Sigmoid colon (tissue), 7 donors: ENCODE data around the gene SPTBN4. TPM values are rescaled to one million over a fixed set of nuclear protein-coding genes. Genes with fewer than 3 reads are reported as not detected.
"Not testable (repeated sequence)": the region's sequence is repeated elsewhere in the genome, so short reads cannot be mapped to it uniquely, and the experiment has no call there.

Experiments used
- DNase-seq: peaks from one replicate; pipeline ENCODE4 v3.0.0-alpha.2; 2019
- H3K27ac ChIP-seq, 4 donors: fragments of 200-600 bp; sonication (generic); one replicate each; pipeline ENCODE4 v1.5.1; 2016 to 2019; ENCODE audit warnings: mild to moderate bottlenecking in 1 of 4
- H3K27me3 ChIP-seq, 3 donors: fragments of 200-600 bp; sonication (generic); one replicate each; pipeline ENCODE4 v1.5.1; 2019; ENCODE audit warnings: mild to moderate bottlenecking in 1 of 3
- H3K36me3 ChIP-seq, 4 donors: fragments of 200-600 bp; sonication (generic); one replicate each; pipeline ENCODE4 v1.5.1; 2016 to 2019
- H3K4me1 ChIP-seq, 4 donors: fragments of 200-600 bp; sonication (generic); one replicate each; pipeline ENCODE4 v1.5.1; 2017 to 2019
- H3K4me3 ChIP-seq, 4 donors: fragments of 200-600 bp; sonication (generic); one replicate each; pipeline ENCODE4 v1.5.1; 2017 to 2019; ENCODE audit warnings: mild to moderate bottlenecking in 2 of 4, moderate library complexity in 1 of 4
- H3K9me3 ChIP-seq, 4 donors: fragments of 200-600 bp in 3 of 4; sonication (generic) in 3 of 4; one replicate each; pipeline versions ENCODE4 v1.5.1 to v1.6.1; 2013 to 2019
- CTCF ChIP-seq, 4 experiments: fragments of 450-650 bp in 3 of 4; fragments of 200-600 bp in 1 of 4; IDR thresholded peaks; one replicate each; pipeline ENCODE4 v1.5.1; 2016 to 2019; ENCODE audit warnings: antibody characterized with exemption in 4 of 4, mild to moderate bottlenecking in 3 of 4, moderate library complexity in 2 of 4
- EP300 ChIP-seq, 4 donors: sonication (generic); formaldehyde crosslinking; IDR thresholded peaks; one replicate each; pipeline ENCODE4 v1.6.1; 2017; ENCODE audit warnings: antibody characterized with exemption in 4 of 4
- POLR2A ChIP-seq, 2 donors: fragments of 450-650 bp; IDR thresholded peaks; one replicate each; pipeline ENCODE4 v1.6.1; 2016; ENCODE audit warnings: antibody characterized with exemption in 2 of 2, mild to moderate bottlenecking in 2 of 2, moderate library complexity in 2 of 2
- POLR2AphosphoS5 ChIP-seq, 4 donors: sonication (generic); formaldehyde crosslinking; IDR thresholded peaks; one replicate each; pipeline ENCODE4 v1.6.1; 2017; ENCODE audit warnings: antibody characterized with exemption in 4 of 4
- WGBS, 2 donors: extraction: QIAGEN DNeasy Blood & Tissue Kit; methylation state at CpG; one replicate each; pipeline ENCODE4 v1.1.7; 2013; 5-methylcytosine and 5-hydroxymethylcytosine counted together
- intact Hi-C: fragments of 100-400 bp; cut with DNase I; formaldehyde crosslinking; loops from one replicate; pipeline ENCODE4 v1.15.1; 2023
- polyA plus RNA-seq, 3 donors: library from polyadenylated mRNA; stranded (reverse); fragments of 200-250 nt; gene quantifications; one replicate each; pipeline ENCODE4 v1.2.3, GENCODE V29; 2013
- total RNA-seq, 4 donors: library from RNA; depleted of rRNA; stranded (reverse); fragments of >200 nt; gene quantifications; one replicate each; pipeline ENCODE4 v1.1.0, GENCODE V29; 2016
- donor health status: healthy with polysubstance abuse.
- donor health status: Bipolar disorder and iron deficiency.
- donor health status: healthy.

SPTBN4 gene
- total and polyA plus RNA-seq, 7 donors = 0.23 to 5.0 (median 1.8) TPM; not detected in 1

- no peak for DNase-seq
- Histone ChIP-seq H3K9me3 (no peaks in the 10 kb centered on the region), H3K36me3 (no peaks in the 10 kb centered on the region), H3K27me3 (peaks cover 10 to 29% (median 25%) of the 10 kb centered on the region in 3 donors), H3K4me1 (no peaks in the 10 kb centered on the region), H3K27ac (no peak overlapping the region), H3K4me3 (no peak overlapping the region)
- TF ChIP-seq CTCF (IDR thresholded peaks at IDR 0.05) = no peak
- no peak for TF ChIP-seq POLR2A (IDR thresholded peaks at IDR 0.05)
- TF ChIP-seq EP300 (IDR thresholded peaks at IDR 0.05) = no peak
- WGBS, 2 donors = 74 to 87% methylated on average over 24 of the region's 24 CpGs
- intact Hi-C loops = no loop called here
Measured at GRCh38 chr19:40556953-40557530, 90.2 kb downstream of the SPTBN4 start.

DNA sequence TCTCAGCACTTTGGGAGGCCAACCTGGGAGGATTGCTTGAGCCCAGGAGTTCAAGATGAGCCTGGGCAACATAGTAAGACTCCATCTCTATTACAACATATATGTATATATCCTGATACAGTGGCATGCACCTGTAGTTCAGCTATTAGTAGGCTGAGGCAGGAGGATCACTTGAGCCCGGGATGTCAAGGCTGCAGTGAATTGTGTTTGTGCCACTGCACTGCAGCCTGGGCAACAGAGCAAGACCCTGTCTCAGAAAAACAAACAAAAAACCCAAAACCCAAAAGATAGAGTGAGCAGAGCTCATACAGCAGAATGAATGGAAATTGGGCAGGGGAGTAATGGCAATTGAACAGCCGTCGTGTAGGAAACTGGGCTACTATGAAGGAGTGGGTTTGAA is 92.6 kb downstream of the SPTBN4 start:
- H3K27me3 ChIP-seq = peaks cover 5 to 9% (median 7%) of the 10 kb centered on the region in 3 donors
- H3K4me1 ChIP-seq = no peaks in the 10 kb centered on the region
- no peaks in the 10 kb centered on the region for H3K9me3 ChIP-seq
- H3K4me3 ChIP-seq = no peak overlapping the region
- 70 to 81% methylated on average over 3 of the region's 3 CpGs for WGBS, 2 donors
- TF ChIP-seq EP300 (IDR thresholded peaks at IDR 0.05) (no peak), POLR2AphosphoS5 (IDR thresholded peaks at IDR 0.05) (no peak), CTCF (IDR thresholded peaks at IDR 0.05) (no peak), POLR2A (IDR thresholded peaks at IDR 0.05) (no peak)
- no peak overlapping the region for H3K27ac ChIP-seq
- H3K36me3 ChIP-seq = no peaks in the 10 kb centered on the region
- DNase-seq = no peak
- intact Hi-C loops = no loop called here

DNA sequence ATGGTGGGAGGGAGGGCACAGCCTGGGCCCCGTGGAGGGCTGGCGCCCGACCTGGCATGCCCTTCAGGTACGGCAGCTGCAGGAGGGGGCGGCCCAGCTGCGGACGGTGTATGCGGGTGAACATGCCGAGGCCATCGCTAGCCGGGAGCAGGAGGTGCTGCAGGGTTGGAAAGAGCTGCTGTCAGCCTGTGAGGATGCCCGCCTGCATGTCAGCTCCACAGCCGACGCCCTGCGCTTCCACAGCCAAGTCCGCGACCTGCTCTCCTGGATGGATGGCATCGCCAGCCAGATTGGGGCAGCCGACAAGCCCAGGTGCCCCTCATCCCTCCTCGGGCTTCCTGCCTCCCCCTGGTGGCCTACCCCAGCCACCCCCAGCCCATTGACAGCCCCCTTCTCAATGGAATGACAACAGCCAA is 93.3 kb downstream of the SPTBN4 start:
- no peak for DNase-seq
- H3K9me3 ChIP-seq = no peaks in the 10 kb centered on the region
- no peak overlapping the region for H3K4me3 ChIP-seq
- TF ChIP-seq CTCF (IDR thresholded peaks at IDR 0.05) (no peak), POLR2AphosphoS5 (IDR thresholded peaks at IDR 0.05) (no peak), EP300 (IDR thresholded peaks at IDR 0.05) (no peak)
- WGBS, 2 donors = 44 to 63% methylated on average over 20 of the region's 20 CpGs
- H3K36me3 ChIP-seq = no peaks in the 10 kb centered on the region
- intact Hi-C loops = no loop called here
- no peak overlapping the region for H3K27ac ChIP-seq
- H3K4me1 ChIP-seq = no peaks in the 10 kb centered on the region
- peaks cover 0 to 8% (median 2%) of the 10 kb centered on the region in 3 donors for H3K27me3 ChIP-seq

DNA sequence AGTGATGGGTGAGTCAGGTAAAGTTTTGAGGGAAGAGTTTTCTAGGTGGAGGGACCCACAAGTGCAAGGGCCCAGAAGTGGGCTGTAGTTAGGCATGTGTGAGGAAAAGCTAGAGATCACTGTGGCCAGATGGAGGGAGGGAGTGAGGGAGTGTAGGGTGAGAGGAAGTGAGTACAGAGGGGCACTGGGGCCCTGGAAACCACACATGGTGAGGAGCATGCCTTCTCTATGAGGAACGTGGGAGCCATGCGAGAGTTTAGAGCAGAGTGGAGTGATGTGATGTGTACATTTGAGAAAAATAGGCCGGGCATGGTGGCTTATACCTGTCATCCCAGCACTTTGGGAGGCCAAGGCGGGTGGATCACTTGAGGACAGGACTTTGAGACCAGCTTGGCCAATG is 95.1 kb downstream of the SPTBN4 start:
- 63 to 69% methylated on average over 4 of the region's 4 CpGs for WGBS, 2 donors
- H3K36me3 ChIP-seq = no peaks in the 10 kb centered on the region
- intact Hi-C loops = no loop called here
- H3K27ac ChIP-seq = no peak overlapping the region
- no peak overlapping the region for H3K4me3 ChIP-seq
- DNase-seq = no peak
- no peaks in the 10 kb centered on the region for H3K9me3 ChIP-seq
- H3K4me1 ChIP-seq = no peaks in the 10 kb centered on the region
- no peak for TF ChIP-seq EP300 (IDR thresholded peaks at IDR 0.05)
- no peak for TF ChIP-seq POLR2AphosphoS5 (IDR thresholded peaks at IDR 0.05)
- no peak for TF ChIP-seq POLR2A (IDR thresholded peaks at IDR 0.05)
- TF ChIP-seq CTCF (IDR thresholded peaks at IDR 0.05) = no peak
- peaks cover 3 to 22% (median 19%) of the 10 kb centered on the region in 3 donors for H3K27me3 ChIP-seq

DNA sequence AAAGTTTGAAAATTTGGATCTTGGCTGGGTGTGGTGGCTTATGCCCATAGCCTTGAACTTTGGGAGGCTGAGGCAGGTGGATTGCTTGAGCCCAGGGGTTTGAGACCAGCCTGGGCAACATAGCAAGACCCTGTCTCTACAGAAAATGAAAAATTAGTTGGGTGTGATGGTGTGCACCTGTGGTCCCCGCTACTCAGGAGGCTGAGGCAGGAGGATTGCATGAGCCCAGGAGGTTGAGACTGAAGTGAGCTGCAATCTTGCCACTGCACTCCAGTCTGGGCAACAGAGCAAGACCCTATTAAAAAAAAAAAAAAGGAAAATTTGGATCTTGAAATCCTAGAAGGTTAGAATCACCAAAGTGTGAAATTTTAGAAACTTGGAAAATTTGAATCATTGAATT is 97.7 kb downstream of the SPTBN4 start:
- intact Hi-C loops = not testable (repeated sequence)
- peaks cover 14 to 42% (median 32%) of the 10 kb centered on the region in 3 donors for H3K27me3 ChIP-seq
- 89 to 97% methylated on average over 1 of the region's 1 CpG for WGBS, 2 donors

More for the DNA sequence above, 97.7 kb downstream of the SPTBN4 start:
- not testable (repeated sequence) for H3K36me3 ChIP-seq, H3K27ac ChIP-seq, DNase-seq, H3K4me3 ChIP-seq, H3K9me3 ChIP-seq
- peaks cover 0 to 11% (median 9%) of the 10 kb centered on the region in 4 donors for H3K4me1 ChIP-seq
